Measurements from ENCODE around the gene PCK1. TPM values are rescaled to one million over a fixed set of nuclear protein-coding genes. Genes with fewer than 3 reads are reported as not detected.

Gene PCK1
- total RNA-seq, 1 experiment from 2014 or later: not detected

DNA sequence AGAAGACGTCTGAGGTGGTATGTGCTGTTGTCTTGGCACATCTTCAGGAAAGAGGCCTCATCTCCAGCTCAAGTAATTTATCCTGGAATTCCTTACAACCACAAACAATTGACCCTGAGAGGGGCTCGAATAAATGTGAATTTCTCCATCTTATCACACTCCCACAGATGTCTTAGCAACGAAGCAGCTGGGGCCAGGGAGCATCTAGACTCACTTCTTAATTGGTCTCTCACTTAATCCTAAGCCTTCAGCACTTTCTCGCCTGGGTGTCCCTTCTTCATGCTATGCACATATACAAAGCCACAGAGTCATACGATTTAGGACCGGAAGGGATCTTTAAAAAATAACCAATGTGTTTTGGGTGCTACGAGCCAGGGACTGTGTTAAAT, 27.1 kb downstream of the PCK1 start:
- no peak for DNase-seq (ENCODE audit: low spot score)

DNA sequence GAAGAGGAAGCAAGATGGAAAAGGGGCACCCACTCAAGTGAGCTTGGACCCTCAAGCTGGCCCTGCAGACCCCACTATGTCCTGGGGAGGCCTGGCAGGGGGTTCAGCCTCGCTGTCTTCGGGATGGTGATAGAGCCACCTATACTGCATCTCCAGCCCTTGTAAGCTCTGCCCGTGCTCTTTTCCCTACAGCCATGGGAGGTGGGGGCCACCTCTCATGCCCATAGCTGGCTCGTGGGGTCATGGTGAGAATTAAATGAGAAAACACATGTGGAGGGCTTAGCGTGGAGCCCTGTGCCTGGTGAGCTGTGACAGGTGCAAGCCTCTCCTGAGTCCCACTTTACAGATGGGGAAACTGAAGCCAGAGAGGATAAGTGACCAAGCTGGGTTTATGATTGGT, 27.7 kb downstream of the PCK1 start:
- no peak for DNase-seq (ENCODE audit: low spot score)

DNA sequence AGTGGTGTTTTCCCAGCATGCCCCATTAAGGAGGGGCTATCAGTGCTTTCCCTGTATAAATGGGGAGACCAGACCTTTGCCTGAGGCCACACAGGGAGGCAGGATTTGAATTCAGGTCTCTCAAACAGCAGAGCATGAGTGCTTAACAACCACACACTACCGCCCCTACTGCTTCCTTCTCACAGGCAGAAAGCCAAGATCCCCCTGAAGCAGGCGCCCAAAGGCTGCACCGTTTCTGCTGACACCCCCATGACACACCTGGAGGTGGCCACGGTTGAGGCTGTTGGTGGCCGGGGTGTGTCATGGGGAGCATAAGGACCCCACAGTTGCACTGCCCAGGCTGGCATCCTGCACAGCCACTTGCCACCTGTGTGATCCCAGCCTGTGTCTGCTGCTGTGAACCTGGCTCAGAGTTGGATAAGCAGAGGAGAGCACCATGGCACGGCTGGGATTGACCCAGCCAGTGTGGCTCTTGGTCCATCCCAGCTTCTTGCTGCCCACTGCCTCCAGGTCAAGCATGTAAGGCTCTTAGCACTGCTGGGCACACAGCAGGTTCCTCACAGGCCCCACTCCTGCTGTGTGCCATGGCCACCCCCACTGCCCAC, 28.3 kb downstream of the PCK1 start:
- DNase-seq (ENCODE audit: low spot score): no peak

DNA sequence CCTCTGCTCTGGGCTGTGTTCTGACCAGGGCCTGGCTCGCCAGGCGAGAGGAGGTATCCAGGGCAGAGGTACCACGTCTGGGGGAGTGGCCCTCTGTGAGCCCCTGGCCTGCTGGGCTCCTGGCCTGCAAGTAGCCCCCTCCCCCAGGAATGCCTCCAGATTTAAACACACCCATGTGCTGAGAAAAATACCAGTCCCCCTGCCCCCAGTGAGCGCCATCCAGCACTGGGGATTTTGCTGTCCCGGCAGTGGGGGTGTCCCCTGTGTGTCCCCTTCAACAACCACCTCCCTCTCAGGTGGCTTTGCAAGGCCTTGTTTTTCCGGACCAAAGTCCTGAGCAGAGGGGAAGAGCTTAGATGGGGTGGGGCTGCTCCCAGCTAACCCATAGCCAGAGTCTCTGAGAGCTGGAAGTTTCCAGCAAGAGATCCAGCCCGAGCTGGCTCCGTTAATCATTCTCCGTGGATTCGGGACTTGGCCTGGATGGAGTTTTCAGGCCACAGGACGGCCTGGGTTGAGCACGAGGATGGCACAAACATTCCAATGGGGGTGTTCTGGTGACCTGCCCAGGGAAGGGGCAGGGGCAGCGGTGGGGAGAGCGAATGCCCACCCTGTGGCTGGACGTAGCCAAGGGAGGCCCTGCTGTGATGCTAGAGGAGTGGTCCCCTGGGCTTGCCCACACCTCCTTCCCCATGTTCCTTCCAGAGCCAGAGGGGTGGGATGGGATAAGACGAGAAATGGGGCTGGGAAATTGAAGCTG, 29.0 kb downstream of the PCK1 start:
- DNase-seq (ENCODE audit: low spot score): no peak

DNA sequence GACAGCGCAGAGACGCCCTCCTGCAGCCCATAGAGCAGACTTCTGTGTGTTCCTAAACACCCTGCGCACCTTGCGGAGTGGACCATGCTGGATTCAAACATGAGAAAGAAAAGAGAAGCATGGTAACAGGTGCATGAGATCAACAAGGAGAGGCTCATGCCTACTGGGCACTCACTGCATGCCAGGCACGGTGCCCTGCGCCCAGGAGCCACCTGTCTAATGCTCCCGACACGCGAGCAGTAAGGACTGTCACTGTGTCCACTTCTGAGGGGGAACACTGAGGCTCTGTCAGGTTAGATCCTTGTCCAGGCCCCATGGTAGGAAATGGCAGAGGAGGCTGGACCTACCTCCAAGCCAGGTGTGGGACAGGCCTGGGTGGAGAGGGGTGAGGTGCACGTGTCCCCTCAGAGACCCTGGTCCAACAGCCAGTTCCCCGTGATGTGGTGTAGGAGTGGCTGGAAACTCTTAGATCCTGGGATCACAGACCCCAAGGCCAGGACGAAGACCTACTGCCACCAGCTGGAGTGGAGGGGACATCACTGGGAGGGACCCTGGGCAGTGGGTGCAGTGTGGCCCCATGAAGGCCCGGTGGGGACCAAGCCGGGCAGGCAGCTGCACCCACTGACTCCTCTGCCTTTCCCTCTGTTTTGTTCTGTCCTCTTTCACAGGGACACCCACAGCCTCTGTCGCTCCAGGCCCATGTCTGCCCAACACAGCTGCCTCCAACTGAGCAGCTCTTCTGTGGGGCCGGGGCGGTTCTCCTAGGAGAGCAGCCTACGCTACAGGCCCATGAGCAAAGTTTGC, 29.8 kb downstream of the PCK1 start:
- DNase-seq (ENCODE audit: low spot score): no peak

DNA sequence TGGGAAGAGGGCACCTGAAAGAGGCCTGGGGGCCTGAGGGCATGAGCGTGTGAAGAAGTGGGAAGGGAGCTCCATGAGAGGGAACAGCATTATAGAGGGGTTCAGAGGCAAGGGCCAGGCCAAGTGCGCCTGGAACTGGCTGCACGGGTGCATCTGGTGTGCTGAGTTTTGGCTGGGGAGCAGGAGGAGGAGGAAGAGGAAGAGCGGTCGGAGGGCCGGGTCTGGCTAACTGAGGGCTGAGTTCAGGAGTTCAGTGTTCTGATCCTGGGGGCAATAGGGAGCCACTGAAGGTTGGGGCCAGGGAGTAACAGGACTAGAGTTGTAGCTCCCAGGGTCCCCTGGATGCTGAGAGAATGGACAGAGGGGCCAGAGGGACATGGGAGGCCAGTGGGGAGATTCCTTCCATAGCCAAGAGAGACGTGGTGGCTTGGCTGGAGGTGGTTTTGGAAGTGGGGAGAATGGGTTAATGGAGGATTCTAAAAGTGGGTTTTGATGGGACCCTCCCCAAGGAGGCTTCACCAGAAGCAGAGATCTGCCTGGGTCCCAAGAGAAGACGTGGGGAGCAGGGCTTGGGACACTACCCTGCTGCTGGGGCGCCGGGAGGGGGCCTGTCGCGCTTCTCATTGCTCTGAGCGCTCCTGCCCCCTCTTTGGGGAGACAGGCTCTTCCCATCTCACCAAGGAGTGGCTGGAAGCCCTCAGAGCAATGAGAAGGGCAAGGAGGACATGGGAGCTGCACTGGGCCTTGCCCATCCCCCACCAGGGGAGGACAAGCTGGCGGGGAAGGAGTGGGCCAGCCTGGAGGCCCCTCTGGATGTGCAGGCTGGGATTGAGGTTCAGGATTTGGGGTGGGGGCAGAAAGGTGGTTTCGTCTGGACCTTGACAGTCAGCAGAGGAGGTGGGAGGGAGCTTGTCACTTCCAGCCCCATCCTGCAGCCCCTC, 30.6 kb downstream of the PCK1 start:
- no peak for DNase-seq (ENCODE audit: low spot score)

DNA sequence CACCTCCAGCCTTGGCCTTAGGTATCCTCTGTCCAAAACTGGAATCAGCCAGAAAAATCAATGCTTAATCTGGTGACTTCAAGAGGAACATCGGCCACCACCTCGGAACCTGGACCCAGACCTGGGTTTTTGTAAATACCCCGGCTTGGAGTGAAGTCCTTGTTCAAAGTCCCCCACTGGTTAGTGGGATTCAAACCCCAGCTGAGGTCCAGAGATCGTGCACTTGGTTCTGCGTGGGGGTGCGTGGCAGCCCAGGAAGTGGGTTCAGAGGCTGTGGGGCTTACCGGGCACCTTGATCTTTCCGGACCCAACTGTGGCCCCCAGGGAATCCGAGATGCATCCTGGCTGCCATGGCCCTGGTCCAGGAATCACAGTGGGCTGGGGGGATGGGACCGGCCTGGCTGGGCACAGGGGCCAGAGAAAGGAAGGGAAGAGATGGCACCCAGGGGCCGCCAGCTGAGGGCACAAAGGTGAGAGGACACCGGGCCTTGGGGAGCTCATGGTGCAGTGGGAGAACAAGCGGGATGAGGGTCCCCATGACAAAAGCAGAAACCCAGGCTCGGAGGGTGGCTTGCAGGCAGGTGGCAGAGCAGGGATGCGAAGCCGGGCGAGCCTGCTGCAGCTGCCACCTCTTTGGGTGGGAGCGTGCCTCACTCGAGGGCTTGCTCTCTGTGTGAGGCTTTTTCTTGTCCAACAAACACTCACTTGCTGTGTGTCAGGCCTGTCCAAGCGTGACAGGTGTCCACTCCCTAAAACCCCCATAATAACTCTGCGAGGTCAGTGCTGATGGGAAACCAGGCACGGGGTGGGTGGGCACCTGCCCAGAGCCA, 31.6 kb downstream of the PCK1 start:
- DNase-seq (ENCODE audit: low spot score): no peak

DNA sequence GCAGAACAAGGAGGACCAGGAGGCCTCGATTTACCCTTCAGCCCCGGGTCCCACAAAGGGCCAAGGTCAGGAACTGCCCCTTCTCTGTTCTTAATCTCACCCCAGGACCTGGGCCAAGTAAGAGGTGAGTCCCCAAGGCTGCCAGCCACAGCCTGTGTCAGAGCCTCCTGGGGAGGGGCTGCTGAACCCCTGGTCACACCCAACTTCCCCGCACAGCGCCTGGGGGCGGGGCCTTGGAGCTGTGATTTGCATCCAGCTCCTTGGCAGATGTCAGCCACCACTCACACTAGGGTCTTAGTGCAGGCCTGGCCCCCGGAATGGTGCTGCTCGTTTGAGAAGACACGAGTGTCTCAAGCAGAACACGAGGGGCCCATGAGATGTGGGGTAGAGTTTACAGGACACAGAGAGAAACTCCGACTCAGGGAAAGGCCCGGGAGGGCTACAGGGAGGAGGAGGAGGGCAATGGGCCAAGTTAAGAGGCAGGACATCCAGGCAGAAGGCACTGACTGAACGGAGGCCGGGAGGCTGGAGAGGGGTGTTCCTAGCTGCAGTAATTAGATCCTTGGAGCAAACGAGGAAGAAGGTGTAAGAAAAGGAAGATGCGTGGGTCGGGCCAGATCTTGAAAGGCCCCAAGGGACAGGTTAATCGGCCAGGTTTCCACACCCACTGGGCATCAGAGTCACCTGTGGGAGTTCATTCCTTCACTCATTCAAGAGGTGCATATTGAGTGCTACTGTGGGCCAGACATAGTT, 32.4 kb downstream of the PCK1 start:
- no peak for DNase-seq (ENCODE audit: low spot score)

DNA sequence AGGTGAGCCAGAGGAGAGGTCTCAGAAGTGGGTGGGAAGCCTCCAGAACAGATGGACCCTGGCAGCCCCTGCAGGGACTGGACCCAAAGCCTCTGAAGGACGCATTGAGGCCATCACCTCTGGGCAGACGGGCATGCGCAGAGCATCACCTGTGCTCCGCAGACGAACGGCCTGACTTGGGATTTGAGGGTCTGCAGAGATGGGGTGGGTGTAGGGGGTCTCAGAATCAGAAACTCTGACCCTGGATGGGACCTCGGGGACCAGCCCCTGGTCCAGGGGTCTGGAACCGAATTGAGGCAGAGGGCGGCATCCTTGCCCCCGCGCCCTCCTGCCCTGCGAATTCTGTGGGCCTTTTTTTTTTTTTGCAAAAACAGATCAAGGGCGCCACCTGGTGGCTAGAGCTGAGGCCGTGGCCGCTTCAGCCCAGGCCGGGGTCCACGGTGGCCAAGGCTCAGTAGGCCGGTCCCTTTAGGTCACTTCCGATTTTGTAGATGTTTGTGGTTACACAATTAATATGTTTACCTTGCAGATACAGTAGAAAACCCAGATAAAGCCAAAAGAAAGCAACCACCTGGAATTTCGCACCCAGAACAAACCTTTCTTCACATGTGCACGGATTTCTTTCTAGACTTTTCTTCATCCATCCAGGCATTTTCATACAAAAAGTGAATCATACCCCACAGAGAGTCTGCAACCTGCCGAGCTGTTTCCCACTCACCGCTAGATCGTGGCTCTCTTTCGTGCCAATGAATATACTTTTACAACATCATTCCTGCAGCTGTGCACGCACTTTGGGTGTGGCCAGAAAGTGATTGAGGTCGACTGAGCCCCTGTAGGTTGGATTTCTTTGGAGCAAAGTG, 33.4 kb downstream of the PCK1 start:
- peak; percentile 13 for DNase-seq (ENCODE audit: low spot score)

DNA sequence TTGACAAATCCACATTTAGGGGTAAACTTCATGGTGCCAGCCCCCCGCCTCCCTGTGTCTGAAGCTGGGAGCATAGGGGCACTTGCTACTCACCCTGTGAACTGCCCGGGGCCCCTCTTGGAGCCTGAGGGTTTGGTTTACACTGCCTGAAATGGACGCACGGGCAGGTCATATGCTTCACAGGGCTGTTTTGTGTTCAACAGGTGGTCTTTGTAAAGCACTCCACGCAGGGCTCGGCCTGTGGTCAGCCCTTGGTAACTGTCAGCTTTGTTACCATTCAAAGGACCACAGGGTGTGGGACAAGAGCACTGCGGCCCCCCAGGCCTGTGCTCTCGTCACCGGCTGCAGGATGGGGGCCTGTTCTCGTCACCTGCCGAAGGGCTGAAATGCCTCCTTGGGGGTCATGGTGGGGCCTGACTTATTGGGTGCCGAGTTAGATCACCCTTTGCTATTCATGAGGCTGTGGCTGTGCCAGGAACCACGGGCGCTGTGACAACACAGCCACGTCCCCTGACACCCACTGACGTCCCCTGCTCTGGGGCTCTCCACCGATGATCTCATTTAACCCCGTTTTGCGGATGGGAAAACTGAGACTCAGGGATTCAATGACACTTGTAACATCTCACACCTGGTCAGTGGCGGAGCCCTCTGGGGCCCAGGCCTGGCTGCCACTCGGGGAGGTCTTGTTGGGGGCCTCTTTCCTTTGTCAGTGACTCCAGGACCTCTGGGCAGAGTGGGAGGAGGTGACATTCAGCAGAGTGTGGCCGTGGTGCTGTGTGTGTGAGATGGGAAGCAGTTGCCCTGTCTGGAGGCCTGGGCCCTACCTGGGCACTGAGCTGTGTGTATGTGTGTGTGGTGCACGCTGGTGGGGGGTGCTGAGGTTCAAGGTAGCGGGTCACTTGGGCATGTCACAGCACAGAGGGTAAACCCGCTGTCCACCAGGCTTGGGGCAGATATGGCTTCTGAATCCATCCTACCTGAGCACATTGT, 34.4 kb downstream of the PCK1 start:
- DNase-seq (ENCODE audit: low spot score): no peak

DNA sequence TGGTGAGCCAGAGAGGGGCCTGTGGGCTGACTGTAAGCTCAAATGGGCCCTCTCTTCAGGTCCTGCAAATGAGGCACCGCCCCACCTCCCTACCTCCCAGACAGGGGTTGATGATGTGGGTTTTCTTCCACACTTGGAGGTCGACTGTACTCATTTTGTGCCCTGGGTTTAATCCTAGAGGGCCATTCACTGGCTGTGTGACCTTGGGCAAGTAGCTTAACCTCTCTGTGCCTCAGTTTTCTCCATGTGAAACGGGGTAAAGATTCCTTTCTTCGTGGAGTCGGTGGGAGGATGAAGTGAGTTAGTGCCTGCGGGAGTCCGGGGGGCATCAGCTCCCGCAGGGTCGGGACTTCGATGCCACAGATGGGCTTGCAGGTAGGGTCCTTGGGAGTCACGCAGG, 35.4 kb downstream of the PCK1 start:
- no peak for DNase-seq (ENCODE audit: low spot score)

DNA sequence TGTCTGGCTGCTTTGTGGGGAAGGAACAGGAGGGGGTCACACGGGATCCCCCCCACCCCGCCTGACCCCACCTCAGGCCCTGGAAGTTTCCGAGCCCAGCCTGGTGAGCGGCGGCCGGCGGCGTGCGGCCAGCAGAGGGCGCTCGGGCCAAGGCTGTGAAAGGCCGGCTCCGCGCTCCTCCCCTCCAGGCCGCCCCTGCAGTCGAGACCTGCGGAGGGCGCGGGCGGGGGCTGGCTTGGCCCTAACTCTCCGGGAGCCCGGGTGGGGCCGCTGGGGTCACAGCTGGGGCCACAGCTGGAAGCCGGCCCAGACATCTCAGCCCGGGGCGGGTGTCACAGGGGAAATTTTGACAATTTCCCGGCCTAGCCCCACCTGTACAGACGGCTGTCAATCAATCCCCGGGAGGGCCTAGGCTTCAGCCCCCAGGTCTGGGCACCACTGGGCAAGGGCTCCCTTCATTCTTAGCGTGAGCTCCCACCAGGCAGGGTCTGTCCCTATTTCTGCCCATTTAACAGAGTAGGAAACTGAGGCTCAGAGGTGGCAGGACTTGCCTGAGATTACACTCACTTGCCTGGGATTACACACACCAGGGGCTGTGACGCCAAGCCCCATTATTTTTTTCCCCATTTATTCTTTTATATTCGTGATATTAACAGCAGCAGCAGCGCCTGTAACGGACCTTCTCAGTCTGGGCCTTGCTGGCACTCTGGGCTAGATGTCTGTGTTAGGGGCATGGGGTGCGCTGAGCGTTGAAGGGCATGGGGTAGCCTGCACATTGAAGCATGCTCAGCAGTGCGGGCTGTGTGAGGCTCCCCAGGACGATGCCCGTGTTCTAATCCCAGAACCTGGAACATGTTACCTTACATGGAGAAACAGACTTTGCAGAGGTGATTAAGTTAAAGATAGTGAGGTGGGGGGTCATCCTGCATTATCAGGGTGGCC, 36.4 kb downstream of the PCK1 start:
- DNase-seq (ENCODE audit: low spot score): peak; percentile 33

DNA sequence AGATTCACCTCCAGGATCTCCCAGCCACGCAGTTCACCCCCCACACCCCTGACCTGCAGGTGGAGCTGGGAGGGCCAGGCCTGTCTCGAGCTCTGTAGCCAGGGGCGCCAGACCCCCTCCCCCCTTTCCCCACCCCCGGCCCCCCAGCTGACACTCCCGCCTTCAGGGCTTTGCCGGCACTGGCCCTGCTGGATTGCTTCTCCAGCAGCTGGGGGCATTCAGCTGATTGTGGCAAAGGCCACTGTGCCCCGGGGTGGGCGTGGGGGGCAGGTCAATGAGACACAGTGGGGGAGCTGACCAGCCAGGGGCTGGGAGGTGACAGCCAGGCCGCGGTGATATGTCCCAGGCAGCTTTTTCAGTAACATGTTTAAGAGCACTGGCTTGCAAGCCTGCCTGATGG, 37.1 kb downstream of the PCK1 start:
- DNase-seq (ENCODE audit: low spot score): no peak

DNA sequence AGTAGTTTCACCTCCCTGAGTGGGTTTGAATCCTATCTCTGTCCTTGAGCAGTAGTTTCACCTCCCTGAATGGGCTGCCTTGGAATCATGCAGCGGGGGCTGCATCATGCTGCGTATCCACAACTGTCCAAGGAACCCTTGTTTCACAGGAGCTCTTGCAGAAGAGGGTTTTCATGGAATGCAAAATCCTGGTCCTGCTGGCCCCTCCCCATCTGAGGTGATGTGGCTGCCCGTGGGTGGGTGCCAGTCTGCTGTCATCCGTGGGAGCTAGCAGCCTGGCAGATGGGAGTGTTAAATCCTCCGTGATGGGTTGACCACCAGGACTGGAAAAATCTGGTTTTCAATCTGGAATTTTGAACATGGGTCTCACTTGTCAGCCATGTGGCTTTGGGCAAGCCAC, 37.6 kb downstream of the PCK1 start:
- no peak for DNase-seq (ENCODE audit: low spot score)

DNA sequence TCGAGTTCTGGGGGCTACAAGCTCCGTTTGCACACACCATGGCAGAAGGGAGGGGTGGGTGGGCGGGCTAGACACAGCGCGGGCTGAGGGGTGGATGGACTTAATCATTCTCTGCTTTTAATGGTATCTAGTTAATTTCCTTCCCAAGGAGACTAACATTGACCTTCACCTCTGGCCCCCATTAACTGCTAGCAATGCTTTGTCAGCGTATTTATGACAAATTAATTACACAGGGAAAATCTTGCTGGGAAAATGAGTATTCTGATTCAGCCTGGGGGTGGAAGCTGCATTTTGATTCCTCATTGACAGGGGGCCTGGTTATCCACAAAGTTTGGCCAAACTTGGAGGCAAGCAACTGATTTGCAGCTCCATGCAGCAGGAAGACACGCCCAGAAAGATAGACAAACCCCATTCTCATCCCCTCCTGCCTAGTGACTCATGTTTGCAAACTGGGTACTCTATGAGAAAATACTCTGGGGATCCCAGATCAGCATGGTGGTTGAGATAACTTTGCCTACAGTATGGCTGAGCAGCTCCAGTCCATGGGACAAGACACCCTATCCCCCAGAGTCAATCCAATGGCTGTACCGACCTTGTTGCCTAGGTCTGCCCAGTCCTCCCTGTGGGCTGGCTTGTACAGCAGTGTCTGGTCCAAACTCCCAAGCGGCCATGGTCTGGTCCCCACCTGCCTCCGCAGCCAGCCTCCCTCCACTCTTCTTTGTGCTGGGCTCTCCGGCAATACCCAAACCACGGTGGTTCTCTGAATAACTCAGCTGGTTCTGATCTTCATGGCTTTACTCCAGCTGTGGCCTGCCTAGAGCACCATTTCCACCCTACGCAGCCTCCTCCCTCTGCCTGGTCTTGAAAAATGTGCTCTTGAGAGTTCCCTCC, 39.7 kb downstream of the PCK1 start:
- DNase-seq (ENCODE audit: low spot score): no peak

DNA sequence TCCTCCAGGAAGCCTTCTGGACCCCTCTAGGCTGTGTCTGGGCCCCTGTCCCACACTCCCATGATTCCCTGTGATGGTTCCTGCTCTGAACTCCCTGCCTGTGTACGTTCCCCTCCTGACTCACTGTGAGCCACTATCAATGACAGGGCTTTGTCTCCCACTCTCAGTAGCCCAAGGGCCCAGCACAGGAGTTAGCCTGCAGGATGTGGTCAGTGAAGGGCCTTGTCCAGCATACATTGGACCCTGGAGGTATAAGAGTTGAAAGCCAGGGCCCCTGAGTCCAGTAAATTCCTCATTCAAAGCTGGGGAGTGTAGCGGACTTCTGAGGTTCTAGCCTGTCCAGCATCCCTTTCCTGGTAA, 40.3 kb downstream of the PCK1 start:
- DNase-seq (ENCODE audit: low spot score): no peak

Data from A172 (cell line).